ENCODE measurements around the gene FOXE3. TPM values are rescaled to one million over a fixed set of nuclear protein-coding genes. Genes with fewer than 3 reads are reported as not detected.

Gene FOXE3
- total RNA-seq, 2 donors from 2014 or later, result not detected

DNA sequence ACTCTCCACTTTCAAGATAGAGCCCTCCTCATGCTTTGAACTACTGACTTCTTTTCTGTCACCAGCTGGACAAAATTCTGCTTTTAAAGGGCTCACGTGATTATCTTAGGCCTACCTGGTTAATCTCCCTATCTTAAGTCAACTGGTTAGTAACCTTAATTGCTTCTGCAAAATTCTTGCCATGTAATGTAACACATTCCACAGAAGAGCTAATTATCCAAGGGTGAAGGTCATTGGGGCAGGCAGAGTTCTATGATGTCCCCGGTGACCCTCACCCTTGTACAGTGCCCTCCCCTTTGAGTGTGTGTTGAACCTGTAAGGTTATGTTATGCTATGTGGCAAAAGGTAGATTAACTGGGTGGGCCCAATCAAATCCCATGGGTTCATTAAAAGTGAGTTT lies 25.2 kb upstream of the FOXE3 start:
- H3K9me3 ChIP-seq (ENCODE audit: control insufficient read depth, low read length, poor library complexity, severe bottlenecking), result no peaks in the 10 kb centered on the region
- ATAC-seq (no peak), DNase-seq (no peak)
- H3K4me1 Mint-ChIP-seq, result peaks cover 10% of the 10 kb centered on the region
- no peak overlapping the region for H3K27ac Mint-ChIP-seq
- peaks cover 30% of the 10 kb centered on the region for H3K27me3 Mint-ChIP-seq
- H3K36me3 Mint-ChIP-seq (ENCODE audit: low read depth), result peaks cover 2% of the 10 kb centered on the region
- H3K4me3 Mint-ChIP-seq, result no peak overlapping the region

DNA sequence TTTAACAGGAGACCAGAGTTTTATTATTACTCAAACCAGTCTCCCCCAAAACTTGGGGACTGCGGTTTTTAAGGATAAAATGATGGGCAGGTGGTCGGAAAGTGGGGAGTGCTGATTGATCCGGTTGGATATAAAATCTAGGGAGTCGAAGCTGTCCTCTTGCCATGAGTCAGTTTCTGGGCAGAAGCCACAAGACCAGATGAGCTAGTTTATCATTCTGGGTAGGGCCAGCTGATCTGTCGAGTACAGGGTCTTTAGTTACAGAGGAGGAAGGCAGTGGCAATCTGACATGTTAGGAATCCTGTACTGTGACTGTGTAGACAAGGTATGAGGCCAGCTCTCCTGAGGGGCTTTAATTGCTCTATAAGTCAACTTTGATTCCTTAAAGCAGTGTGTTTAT lies 22.9 kb upstream of the FOXE3 start:
- Mint-ChIP-seq H3K36me3 (ENCODE audit: low read depth) (peaks cover 5% of the 10 kb centered on the region), H3K27ac (no peak overlapping the region), H3K27me3 (peaks cover 45% of the 10 kb centered on the region), H3K4me1 (peaks cover 8% of the 10 kb centered on the region), H3K4me3 (no peak overlapping the region)
- ATAC-seq (no peak), DNase-seq (no peak)
- no peaks in the 10 kb centered on the region for H3K9me3 ChIP-seq (ENCODE audit: control insufficient read depth, low read length, poor library complexity, severe bottlenecking)

DNA sequence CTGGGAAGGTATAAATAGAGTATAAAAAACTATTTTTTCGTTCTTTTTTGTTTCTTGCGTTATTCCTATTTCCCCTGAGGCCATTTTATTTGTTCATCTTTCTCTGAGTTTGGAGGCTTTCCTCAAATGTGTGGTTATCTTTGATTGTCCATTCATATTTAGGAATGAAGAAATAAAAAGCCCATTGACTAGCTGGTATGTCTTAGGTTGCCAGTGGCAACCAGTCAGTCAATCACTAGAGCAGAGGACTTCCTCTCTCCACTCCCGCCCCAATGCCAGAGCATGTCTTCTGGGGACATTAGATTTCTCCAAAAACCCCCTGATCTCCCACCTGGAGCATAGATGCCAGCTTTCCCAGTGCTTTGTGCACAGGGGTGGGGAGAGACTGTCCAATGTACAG lies 20.7 kb upstream of the FOXE3 start:
- DNase-seq (no peak), ATAC-seq (no peak)
- Mint-ChIP-seq H3K36me3 (ENCODE audit: low read depth) (peaks cover 5% of the 10 kb centered on the region), H3K27ac (no peak overlapping the region), H3K4me3 (no peak overlapping the region), H3K4me1 (no peaks in the 10 kb centered on the region), H3K27me3 (peaks cover 65% of the 10 kb centered on the region)
- H3K9me3 ChIP-seq (ENCODE audit: control insufficient read depth, low read length, poor library complexity, severe bottlenecking), result no peaks in the 10 kb centered on the region

DNA sequence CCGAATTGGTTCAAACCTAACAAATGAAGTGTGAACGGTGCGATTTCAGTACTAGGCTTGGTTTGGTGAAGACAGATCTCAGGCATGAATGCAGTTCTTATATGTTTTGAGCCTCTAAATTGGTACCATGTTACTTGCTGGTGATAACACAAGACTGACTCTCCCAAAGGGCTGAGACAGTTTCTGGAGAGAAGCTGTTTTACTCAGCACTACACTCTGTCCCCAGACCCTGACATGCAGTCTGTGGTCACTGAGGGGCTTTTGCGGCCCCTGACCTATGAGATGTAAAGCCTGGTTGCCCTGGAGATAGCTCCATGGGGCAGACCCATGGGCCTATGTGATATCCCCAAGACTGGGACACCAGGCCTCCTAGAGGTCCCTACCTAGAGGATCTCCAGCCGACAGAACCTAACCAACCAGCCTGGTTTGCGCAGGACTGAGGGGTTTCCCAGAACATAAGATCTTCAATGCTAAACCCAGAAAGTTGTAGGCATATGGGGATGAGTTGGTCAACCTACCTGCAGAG lies 19.4 kb upstream of the FOXE3 start:
- ATAC-seq (no peak), DNase-seq (no peak)
- H3K9me3 ChIP-seq (ENCODE audit: control insufficient read depth, low read length, poor library complexity, severe bottlenecking), result no peaks in the 10 kb centered on the region
- no peak overlapping the region for H3K4me3 Mint-ChIP-seq
- H3K27me3 Mint-ChIP-seq, result peaks cover 78% of the 10 kb centered on the region
- no peak overlapping the region for H3K27ac Mint-ChIP-seq
- H3K36me3 Mint-ChIP-seq (ENCODE audit: low read depth), result peaks cover 12% of the 10 kb centered on the region
- H3K4me1 Mint-ChIP-seq, result peaks cover 8% of the 10 kb centered on the region

DNA sequence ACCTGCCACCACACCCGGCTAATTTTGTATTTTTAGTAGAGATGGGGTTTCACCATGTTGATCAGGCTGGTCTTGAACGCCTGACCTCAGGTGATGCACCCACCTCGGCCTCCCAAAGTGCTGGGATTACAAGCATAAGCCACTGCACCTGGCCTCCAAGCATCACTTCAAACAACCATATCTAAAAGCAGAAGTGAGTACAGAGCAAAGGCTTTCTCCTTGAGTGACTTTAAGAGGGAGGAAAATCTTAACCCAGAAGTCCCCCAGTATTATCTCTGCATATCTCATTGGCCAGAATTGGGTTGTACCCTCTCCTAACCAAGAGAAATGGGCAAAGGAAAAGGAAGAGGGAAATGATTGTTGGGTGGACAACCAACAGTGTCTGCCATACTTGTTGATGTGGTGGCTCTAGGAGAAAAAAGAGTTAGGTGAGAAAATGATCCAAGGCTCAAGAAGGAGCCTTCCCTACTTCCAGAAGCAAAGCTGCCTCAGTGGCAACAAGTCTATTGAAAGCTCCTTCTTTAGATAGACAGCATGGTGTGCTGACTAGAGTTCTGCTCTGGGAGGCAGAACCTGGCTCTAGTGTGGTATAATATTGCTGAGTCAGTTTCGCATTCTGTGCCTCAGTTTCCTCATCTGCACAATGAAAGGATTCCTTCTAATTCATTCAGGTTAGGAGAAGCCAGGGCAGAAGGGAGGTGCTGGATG lies 16.8 kb upstream of the FOXE3 start:
- Mint-ChIP-seq H3K27ac (no peak overlapping the region), H3K36me3 (ENCODE audit: low read depth) (peaks cover 10% of the 10 kb centered on the region), H3K27me3 (peaks cover 81% of the 10 kb centered on the region), H3K4me3 (no peak overlapping the region), H3K4me1 (peaks cover 8% of the 10 kb centered on the region)
- DNase-seq, result no peak
- no peaks in the 10 kb centered on the region for H3K9me3 ChIP-seq (ENCODE audit: control insufficient read depth, low read length, poor library complexity, severe bottlenecking)
- ATAC-seq, result no peak

DNA sequence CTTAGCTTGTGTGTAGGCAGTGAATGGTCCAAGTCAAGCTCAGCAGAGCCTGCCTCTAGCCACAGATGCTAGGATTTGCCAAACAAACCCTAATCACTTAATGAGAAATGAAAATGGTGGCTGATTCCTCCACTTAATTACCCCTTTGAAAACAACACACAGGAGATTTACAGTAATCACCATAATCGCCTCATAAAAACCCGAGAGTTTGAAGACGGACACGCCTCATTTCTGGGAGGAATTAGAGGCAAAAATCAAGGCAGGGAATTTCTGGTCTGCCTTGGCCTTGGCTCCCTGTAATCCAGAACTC lies 16.3 kb upstream of the FOXE3 start:
- ATAC-seq (no peak), DNase-seq (no peak)
- H3K9me3 ChIP-seq (ENCODE audit: control insufficient read depth, low read length, poor library complexity, severe bottlenecking), result no peaks in the 10 kb centered on the region
- H3K4me3 Mint-ChIP-seq, result no peak overlapping the region
- H3K27me3 Mint-ChIP-seq, result peaks cover 79% of the 10 kb centered on the region
- H3K4me1 Mint-ChIP-seq, result peaks cover 8% of the 10 kb centered on the region
- H3K27ac Mint-ChIP-seq, result no peak overlapping the region
- H3K36me3 Mint-ChIP-seq (ENCODE audit: low read depth), result peaks cover 10% of the 10 kb centered on the region

DNA sequence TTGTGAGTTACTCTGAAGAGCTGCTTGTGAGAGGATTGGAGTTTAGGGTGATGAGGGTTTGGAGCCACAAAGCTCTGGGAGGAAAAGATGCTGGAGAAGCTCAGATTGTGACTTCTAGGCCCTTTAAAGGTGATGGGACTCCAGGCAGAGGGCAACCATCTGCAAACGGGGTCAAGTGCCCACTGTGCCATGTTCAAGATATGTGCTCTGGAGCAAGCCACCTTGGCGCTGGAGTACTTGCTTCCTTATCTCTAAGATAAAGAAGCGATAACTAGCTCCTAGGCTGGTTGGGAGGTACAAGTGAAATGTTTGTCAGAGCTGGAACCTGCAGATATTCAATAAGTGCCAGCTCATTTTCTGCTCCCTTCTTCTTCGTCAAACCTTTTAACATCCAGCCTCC lies 14.3 kb upstream of the FOXE3 start:
- DNase-seq, result no peak
- H3K4me3 Mint-ChIP-seq, result no peak overlapping the region
- H3K4me1 Mint-ChIP-seq, result peaks cover 11% of the 10 kb centered on the region
- H3K27ac Mint-ChIP-seq, result no peak overlapping the region
- H3K36me3 Mint-ChIP-seq (ENCODE audit: low read depth), result peaks cover 14% of the 10 kb centered on the region
- peaks cover 85% of the 10 kb centered on the region for H3K27me3 Mint-ChIP-seq
- no peaks in the 10 kb centered on the region for H3K9me3 ChIP-seq (ENCODE audit: control insufficient read depth, low read length, poor library complexity, severe bottlenecking)
- no peak for ATAC-seq

DNA sequence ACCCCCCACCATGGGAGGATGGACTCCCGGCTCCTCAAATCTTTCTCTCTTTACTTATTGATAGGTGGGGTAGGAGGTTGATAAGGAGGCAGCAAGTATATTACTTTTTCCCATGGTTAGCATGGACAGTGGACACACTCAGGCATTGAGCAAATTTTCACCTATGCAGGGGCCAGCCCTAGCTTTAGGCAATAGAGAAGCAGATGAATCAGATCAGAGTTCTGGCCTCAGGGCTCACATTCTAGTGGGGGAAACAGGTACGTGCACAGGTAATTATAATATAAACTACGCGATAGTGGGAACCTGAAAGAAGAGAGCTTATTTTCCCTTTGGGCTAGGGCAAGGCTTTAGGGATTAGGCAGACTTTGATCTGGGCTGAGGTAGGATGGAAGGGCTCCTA lies 13.5 kb upstream of the FOXE3 start:
- H3K36me3 Mint-ChIP-seq (ENCODE audit: low read depth), result peaks cover 11% of the 10 kb centered on the region
- H3K27ac Mint-ChIP-seq, result no peak overlapping the region
- no peak for DNase-seq
- ATAC-seq, result no peak
- H3K9me3 ChIP-seq (ENCODE audit: control insufficient read depth, low read length, poor library complexity, severe bottlenecking), result no peaks in the 10 kb centered on the region
- H3K4me1 Mint-ChIP-seq, result peaks cover 11% of the 10 kb centered on the region
- no peak overlapping the region for H3K4me3 Mint-ChIP-seq
- H3K27me3 Mint-ChIP-seq, result peaks cover 77% of the 10 kb centered on the region

DNA sequence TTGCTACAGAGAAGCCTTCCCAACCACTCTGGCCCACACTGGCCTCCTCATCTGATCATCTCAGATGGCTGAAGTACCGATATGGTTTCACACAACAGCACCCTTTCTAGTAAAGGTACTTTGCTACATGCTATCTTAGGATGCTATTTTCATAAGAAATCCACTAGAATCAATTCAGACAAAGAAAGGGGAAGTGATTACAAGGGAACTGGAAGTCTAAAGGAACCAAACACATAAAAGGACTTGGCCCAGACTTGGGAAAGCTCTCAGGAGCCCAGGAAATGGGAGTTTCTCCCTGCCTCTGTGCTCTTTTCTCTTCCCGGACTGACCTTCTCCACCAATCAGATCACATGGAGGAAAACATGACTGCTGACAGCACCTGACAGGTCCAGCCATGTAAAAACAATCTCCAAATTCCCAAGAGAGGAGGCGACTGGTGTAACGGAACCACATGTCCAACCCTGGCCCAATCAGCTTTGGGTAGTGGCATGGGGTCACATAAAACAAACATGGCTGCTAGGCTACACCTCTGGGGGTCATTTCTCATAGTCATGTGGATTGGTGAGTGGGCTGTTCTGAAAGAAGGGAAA lies 12.7 kb upstream of the FOXE3 start:
- no peaks in the 10 kb centered on the region for H3K9me3 ChIP-seq (ENCODE audit: control insufficient read depth, low read length, poor library complexity, severe bottlenecking)
- Mint-ChIP-seq H3K27ac (no peak overlapping the region), H3K27me3 (peaks cover 72% of the 10 kb centered on the region), H3K4me3 (peak overlapping the region; percentile 31), H3K36me3 (ENCODE audit: low read depth) (peaks cover 11% of the 10 kb centered on the region), H3K4me1 (peaks cover 11% of the 10 kb centered on the region)
- no peak for ATAC-seq
- DNase-seq, result no peak

DNA sequence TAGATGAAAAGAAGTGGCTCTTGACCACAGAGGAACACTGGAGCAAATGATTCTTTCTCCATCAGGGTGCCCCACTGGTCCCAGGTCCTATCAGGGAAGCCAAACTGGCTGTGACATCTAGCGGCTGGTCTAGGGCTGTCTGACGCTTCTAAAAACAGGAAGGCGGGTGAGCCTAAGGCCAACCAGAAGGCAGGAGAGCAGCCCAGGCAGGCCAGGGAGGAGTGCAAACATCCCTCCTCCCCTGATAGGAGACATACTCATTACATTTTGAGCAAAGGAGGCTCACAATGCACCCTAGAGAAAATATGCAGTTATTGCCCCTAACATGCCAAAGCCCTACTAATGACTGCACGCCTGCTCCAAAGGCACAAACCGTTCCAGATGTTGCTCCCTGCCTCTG lies 10.4 kb upstream of the FOXE3 start:
- H3K4me1 Mint-ChIP-seq, result peaks cover 11% of the 10 kb centered on the region

DNA sequence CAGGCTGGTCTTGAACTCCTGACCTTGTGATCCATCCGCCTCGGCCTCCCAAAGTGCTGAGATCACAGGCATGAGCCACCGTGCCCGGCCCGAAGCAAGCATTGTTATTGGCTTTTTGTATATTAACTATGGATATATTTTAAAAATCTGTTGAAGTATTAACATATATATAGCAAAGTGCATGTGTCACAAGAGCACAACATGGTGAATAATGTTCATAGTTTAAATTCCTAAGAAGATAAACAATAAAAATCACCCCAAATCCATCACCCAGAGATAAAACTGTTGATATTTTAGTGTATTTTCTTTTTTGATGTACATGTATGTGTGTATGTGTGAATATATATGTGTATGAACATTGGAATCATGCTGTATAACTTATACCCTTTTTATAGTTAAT lies 9.1 kb upstream of the FOXE3 start:
- no peak for DNase-seq
- Mint-ChIP-seq H3K27me3 (peaks cover 60% of the 10 kb centered on the region), H3K27ac (no peak overlapping the region), H3K4me1 (peaks cover 3% of the 10 kb centered on the region), H3K4me3 (no peak overlapping the region), H3K36me3 (ENCODE audit: low read depth) (peaks cover 7% of the 10 kb centered on the region)
- no peak for ATAC-seq
- no peaks in the 10 kb centered on the region for H3K9me3 ChIP-seq (ENCODE audit: control insufficient read depth, low read length, poor library complexity, severe bottlenecking)

More for the DNA sequence above, 10.4 kb upstream of the FOXE3 start:
- DNase-seq, result no peak
- ATAC-seq, result no peak
- H3K36me3 Mint-ChIP-seq (ENCODE audit: low read depth), result peaks cover 14% of the 10 kb centered on the region
- H3K27ac Mint-ChIP-seq, result no peak overlapping the region
- no peak overlapping the region for H3K4me3 Mint-ChIP-seq
- peaks cover 65% of the 10 kb centered on the region for H3K27me3 Mint-ChIP-seq
- no peaks in the 10 kb centered on the region for H3K9me3 ChIP-seq (ENCODE audit: control insufficient read depth, low read length, poor library complexity, severe bottlenecking)

DNA sequence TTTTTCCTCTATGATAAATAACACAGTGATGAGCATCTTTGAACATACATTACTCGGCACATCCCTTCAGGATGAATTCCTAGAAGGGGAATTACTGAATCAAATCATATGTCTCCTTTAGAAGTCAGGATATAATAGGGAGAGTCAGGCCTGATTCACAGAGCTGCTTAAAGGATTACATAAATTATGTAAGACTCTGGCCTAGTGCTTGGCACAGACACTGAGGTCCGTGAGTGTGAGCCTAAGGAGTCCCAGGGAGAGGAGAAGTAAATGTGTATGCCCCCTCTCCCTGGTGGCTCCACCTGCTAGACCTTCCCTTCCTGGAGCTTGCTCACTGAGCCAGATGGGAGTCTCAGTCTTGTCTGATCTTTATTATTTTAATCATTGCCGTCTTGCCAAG lies 8.6 kb upstream of the FOXE3 start:
- no peak for ATAC-seq

DNA sequence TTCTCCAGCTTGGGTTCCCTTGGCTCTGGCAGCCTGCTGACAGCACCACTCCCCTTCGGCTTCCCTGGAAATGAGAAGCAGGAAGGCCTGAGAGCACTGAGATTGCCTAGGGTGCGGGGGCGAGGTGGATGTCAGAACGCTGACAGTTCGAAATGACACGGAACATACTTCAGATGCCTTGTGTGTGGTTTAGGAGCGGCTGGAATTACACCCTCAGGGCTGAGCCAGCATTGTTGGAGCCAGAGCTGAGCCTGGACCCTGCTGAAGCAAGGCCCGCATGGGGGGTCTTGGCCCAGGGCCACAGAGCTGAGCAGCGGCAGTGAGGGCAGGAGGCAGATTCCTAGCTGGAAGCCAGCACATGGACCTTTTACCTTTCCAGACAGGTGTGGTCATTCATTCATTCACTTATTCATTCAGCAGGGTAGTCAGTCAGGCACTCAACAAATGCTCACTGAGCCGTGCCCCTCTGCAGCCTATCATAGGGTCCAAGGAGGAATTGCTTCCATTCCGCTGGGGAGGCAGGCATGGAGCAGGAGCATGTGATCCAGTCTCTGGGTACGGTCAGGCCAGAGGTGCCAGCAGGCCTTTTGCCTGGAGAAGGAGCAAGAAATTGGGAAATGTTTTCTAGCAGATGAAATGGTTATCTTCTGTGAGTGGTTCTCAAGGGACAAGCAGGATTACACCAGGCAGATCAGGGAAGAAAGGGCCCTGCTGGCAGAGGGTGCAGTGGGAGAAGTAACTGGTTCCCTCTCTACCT lies 6.6 kb upstream of the FOXE3 start:
- Mint-ChIP-seq H3K4me3 (no peak overlapping the region), H3K36me3 (ENCODE audit: low read depth) (peaks cover 7% of the 10 kb centered on the region), H3K4me1 (peaks cover 5% of the 10 kb centered on the region), H3K27me3 (peaks cover 50% of the 10 kb centered on the region), H3K27ac (no peak overlapping the region)
- ATAC-seq (no peak), DNase-seq (no peak)
- no peaks in the 10 kb centered on the region for H3K9me3 ChIP-seq (ENCODE audit: control insufficient read depth, low read length, poor library complexity, severe bottlenecking)

More for the DNA sequence above, 8.6 kb upstream of the FOXE3 start:
- H3K9me3 ChIP-seq (ENCODE audit: control insufficient read depth, low read length, poor library complexity, severe bottlenecking), result no peaks in the 10 kb centered on the region
- Mint-ChIP-seq H3K4me3 (no peak overlapping the region), H3K36me3 (ENCODE audit: low read depth) (peaks cover 7% of the 10 kb centered on the region), H3K27ac (no peak overlapping the region), H3K27me3 (peaks cover 55% of the 10 kb centered on the region), H3K4me1 (peaks cover 3% of the 10 kb centered on the region)
- no peak for DNase-seq
